GM12872 (cell line): ENCODE results near the gene GJD2.

Source experiments
- TF ChIP-seq, protein P1 (sequence below): IDR thresholded peaks from 3 replicates; pipeline ENCODE4 v1.5.1; 2011; ENCODE audit warnings: low read depth, mild to moderate bottlenecking, low read length, moderate library complexity; ENCODE audit not compliant: insufficient read depth

GJD2 gene

DNA sequence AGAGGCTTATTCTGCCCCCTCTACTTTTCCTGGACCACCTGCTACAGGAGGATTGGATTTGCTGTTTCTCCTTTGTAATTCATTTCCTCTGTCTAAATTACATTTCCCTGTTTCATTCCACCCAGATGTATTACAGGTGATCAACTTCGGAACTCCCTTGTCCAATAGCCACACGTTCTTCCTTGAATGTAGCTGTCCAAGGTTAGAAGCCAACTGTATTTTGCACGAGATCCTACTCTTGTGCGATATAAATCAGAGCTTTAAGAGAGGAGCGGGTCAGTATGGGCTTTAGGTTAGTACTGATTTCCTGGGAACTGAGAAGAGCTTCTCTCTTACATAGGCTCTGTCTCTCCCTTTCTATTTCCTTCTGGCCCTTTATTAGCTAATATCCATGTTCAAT is 20.5 kb downstream of the GJD2 start:
- TF ChIP-seq, protein P1, sequence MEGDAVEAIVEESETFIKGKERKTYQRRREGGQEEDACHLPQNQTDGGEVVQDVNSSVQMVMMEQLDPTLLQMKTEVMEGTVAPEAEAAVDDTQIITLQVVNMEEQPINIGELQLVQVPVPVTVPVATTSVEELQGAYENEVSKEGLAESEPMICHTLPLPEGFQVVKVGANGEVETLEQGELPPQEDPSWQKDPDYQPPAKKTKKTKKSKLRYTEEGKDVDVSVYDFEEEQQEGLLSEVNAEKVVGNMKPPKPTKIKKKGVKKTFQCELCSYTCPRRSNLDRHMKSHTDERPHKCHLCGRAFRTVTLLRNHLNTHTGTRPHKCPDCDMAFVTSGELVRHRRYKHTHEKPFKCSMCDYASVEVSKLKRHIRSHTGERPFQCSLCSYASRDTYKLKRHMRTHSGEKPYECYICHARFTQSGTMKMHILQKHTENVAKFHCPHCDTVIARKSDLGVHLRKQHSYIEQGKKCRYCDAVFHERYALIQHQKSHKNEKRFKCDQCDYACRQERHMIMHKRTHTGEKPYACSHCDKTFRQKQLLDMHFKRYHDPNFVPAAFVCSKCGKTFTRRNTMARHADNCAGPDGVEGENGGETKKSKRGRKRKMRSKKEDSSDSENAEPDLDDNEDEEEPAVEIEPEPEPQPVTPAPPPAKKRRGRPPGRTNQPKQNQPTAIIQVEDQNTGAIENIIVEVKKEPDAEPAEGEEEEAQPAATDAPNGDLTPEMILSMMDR, result no peak

DNA sequence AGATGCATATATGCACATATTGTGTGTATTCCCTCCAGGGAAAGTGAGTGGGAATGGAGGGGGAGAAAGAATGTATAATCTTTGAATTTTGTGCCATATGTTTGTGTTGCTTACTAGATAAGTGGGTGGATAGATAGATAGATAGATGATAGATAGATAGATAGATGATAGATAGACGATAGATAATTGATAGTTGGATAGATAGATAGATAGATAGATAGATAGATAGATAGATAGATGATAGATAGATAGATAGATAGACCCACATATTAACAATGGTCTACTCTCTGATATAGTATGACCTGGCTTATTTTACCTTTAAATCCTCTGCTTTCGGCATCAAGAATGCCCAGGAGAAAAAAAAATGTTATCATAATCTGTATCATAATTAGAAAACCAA is 21.2 kb downstream of the GJD2 start:
- TF ChIP-seq, protein P1, result no peak

- TF ChIP-seq, protein P1, result no peak
Measured at GRCh38 chr15:34732430-34732829, 22.4 kb downstream of the GJD2 start.

DNA sequence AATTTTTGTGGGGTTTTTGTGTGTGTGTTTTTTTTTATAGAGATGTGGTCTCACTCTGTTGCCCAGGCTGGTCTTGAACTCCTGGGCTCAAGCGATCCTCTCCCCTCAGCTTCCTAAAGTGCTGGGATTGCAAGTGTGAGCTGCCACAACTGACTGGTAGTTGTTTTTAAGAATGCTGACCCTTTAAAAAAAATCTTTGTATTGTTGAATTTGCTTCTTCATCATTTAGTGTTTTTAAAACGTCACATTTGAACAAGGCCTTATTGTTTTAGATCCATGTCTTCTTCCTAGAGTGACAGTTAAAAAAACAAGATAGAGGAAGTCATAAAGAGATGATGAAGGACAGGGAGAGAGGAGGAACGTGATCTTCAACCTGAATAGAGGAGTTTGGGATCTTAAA is 24.1 kb downstream of the GJD2 start:
- TF ChIP-seq, protein P1, result no peak

DNA sequence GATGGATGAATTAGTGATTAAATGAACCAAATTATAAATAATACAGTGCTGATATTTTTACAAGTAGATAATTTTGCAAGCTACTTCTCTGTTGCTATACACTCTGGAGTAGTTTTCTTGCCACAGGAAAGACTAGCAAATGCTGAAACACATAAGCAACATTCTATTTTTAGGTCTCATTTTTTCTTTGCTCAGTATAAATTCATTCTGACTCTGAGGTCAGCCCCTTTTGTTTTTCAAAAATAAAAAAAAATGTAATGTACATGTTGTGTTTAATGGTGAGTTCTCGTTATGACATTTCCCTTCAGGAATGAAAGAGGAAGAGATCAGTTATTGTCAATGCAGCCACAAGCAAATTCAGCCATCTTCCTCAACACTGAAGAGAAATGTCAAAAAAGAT is 24.9 kb downstream of the GJD2 start:
- TF ChIP-seq, protein P1, result no peak

GRCh38 chr15:34729056-34729455 is 25.7 kb downstream of the GJD2 start:
- TF ChIP-seq, protein P1, result no peak

DNA sequence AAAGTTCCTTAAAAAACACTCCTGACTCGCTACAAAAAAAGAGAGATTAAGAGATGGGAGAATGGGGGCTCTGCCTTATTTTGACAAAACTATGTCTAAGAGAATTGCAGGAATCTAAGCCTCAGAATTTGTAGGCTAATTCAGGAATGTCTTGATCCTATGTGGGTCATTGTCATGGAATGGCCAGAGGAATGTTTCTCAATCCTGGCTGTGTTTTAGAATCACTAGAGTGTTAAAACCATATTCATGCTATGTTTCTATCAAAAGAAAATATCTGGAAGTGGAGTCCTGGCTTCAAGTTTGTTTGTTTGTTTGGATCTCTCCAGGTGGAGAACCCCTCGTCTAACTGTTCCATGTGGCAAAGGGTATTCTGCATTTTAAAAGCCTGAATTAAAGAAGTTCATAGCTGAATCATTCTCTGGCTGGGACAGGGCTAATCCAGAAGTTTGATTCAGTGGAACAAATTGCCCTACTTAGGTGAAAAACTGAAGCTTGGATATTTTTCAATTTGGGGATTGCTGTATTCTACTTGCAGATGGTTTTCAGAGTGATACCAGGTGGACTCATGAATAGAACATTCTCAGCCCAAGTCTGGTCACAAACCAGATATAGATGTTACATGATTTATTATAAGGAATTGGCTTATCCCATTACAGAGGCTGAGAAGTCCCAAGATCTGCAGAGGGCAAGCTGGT is 28.2 kb downstream of the GJD2 start:
- TF ChIP-seq, protein P1, result no peak
